H9 (cell line): ENCODE data around the gene TBX19. TPM values are rescaled to one million over a fixed set of nuclear protein-coding genes. Genes with fewer than 3 reads are reported as not detected.

Experiments used
- DNase-seq: peaks from one replicate; pipeline ENCODE4 v3.0.0-alpha.2; 2017
- H2AFZ ChIP-seq: one replicate; pipeline ENCODE4 v1.6.1; 2013; ENCODE audit warnings: mild to moderate bottlenecking, low read length, control low read depth, moderate library complexity
- H2AK5ac ChIP-seq: 2 replicates; pipeline ENCODE4 v1.6.1; 2013; ENCODE audit warnings: low read length, control low read depth, mixed read lengths; ENCODE audit not compliant: insufficient read length
- H2BK120ac ChIP-seq: one replicate; pipeline ENCODE4 v1.6.1; 2013; ENCODE audit warnings: low read depth, mild to moderate bottlenecking, low read length, control low read depth, inconsistent platforms; ENCODE audit not compliant: poor library complexity, severe bottlenecking
- H2BK12ac ChIP-seq: 2 replicates; pipeline ENCODE4 v1.6.1; 2013; ENCODE audit warnings: low read length, control low read depth, mixed read lengths, low read depth; ENCODE audit not compliant: insufficient read length
- H2BK15ac ChIP-seq: 2 replicates; pipeline ENCODE4 v1.6.1; 2013; ENCODE audit warnings: low read depth, low read length, control low read depth
- H2BK20ac ChIP-seq: one replicate; pipeline ENCODE4 v1.6.1; 2013; ENCODE audit warnings: low read depth, mild to moderate bottlenecking, low read length, control low read depth, inconsistent platforms; ENCODE audit not compliant: poor library complexity, severe bottlenecking
- H2BK5ac ChIP-seq: 2 replicates; pipeline ENCODE4 v1.6.1; 2013; ENCODE audit warnings: low read length, control low read depth, mixed read lengths; ENCODE audit not compliant: insufficient read length
- H3K14ac ChIP-seq: 2 replicates; pipeline ENCODE4 v1.6.1; 2013; ENCODE audit warnings: low read length, control low read depth; ENCODE audit not compliant: insufficient read depth
- H3K18ac ChIP-seq: 2 replicates; pipeline ENCODE4 v1.6.1; 2013; ENCODE audit warnings: low read depth, mild to moderate bottlenecking, mixed read lengths, low read length, control low read depth; ENCODE audit not compliant: insufficient read length
- H3K23ac ChIP-seq: 2 replicates; pipeline ENCODE4 v1.6.1; 2013; ENCODE audit warnings: low read length, control low read depth, mixed read lengths, low read depth; ENCODE audit not compliant: insufficient read length
- H3K23me2 ChIP-seq: 2 replicates; pipeline ENCODE4 v1.6.1; 2013; ENCODE audit warnings: low read depth, mild to moderate bottlenecking, mixed read lengths, low read length, control low read depth; ENCODE audit not compliant: insufficient read length, poor library complexity, severe bottlenecking
- H3K27ac ChIP-seq: 2 replicates; pipeline ENCODE4 v1.5.1; 2013; ENCODE audit warnings: low read length, control low read depth, mixed read lengths, low read depth; ENCODE audit not compliant: insufficient read length
- H3K27me3 ChIP-seq: 2 replicates; pipeline ENCODE4 v1.6.1; 2013; ENCODE audit warnings: low read length, control low read depth, inconsistent platforms; ENCODE audit not compliant: insufficient read depth
- H3K4ac ChIP-seq: 2 replicates; pipeline ENCODE4 v1.6.1; 2013; ENCODE audit warnings: low read depth, mild to moderate bottlenecking, control low read depth, inconsistent platforms, low read length, moderate library complexity
- H3K4me1 ChIP-seq: 2 replicates; pipeline ENCODE4 v1.6.1; 2013; ENCODE audit warnings: low read length, control low read depth, inconsistent platforms; ENCODE audit not compliant: insufficient read depth
- H3K4me2 ChIP-seq: 2 replicates; pipeline ENCODE4 v1.6.1; 2013; ENCODE audit warnings: low read length, control low read depth, mixed read lengths; ENCODE audit not compliant: insufficient read length, insufficient read depth
- H3K56ac ChIP-seq: 2 replicates; pipeline ENCODE4 v1.6.1; 2013; ENCODE audit warnings: low read depth, mild to moderate bottlenecking, mixed read lengths, low read length, control low read depth; ENCODE audit not compliant: insufficient read length
- H3K79me1 ChIP-seq: 2 replicates; pipeline ENCODE4 v1.6.1; 2013; ENCODE audit warnings: low read depth, mild to moderate bottlenecking, moderate library complexity, low read length, control low read depth, inconsistent platforms; ENCODE audit not compliant: insufficient read depth, poor library complexity, severe bottlenecking
- H3K79me2 ChIP-seq: 2 replicates; pipeline ENCODE4 v1.6.1; 2013; ENCODE audit warnings: low read length, control low read depth, inconsistent platforms; ENCODE audit not compliant: insufficient read depth
- H3K9ac ChIP-seq: 2 replicates; pipeline ENCODE4 v1.6.1; 2013; ENCODE audit warnings: low read length, control low read depth, mixed read lengths; ENCODE audit not compliant: insufficient read length; ENCODE audit errors: extremely low read depth
- H3K9me3 ChIP-seq: one replicate; pipeline ENCODE4 v1.6.1; 2013; ENCODE audit warnings: low read depth, low read length, inconsistent platforms; ENCODE audit not compliant: control insufficient read depth
- H3T11ph ChIP-seq: one replicate; pipeline ENCODE4 v1.6.1; 2013; ENCODE audit warnings: mild to moderate bottlenecking, low read length, control low read depth, inconsistent platforms
- H4K20me1 ChIP-seq: one replicate; pipeline ENCODE4 v1.6.1; 2013; ENCODE audit not compliant: control insufficient read depth, insufficient read length, insufficient read depth
- H4K5ac ChIP-seq: 2 replicates; pipeline ENCODE4 v1.6.1; 2013; ENCODE audit warnings: low read depth, mild to moderate bottlenecking, mixed read lengths, low read length, control low read depth; ENCODE audit not compliant: insufficient read length
- H4K8ac ChIP-seq: replicated peaks from 2 replicates; pipeline ENCODE4 v1.6.1; 2013; ENCODE audit warnings: low read length, control low read depth, mixed read lengths, low read depth; ENCODE audit not compliant: insufficient read length
- H4K91ac ChIP-seq: 2 replicates; pipeline ENCODE4 v1.6.1; 2013; ENCODE audit warnings: low read depth, mild to moderate bottlenecking, moderate library complexity, mixed read lengths, low read length, control low read depth; ENCODE audit not compliant: insufficient read length
- H3K27ac Mint-ChIP-seq, 3 experiments: 2 replicates in 2 of 3; 3 replicates in 1 of 3; pipeline ENCODE4 v1.8.0; 2020 to 2021; ENCODE audit warnings: mixed read lengths in 3 of 3, mild to moderate bottlenecking in 1 of 3, moderate library complexity in 1 of 3
- H3K27me3 Mint-ChIP-seq: 2 replicates; pipeline ENCODE4 v1.8.0; 2021; ENCODE audit warnings: low read depth, mild to moderate bottlenecking, moderate library complexity, mixed read lengths
- H3K36me3 Mint-ChIP-seq, 3 experiments: 2 replicates in 2 of 3; 3 replicates in 1 of 3; pipeline ENCODE4 v1.8.0; 2020 to 2021; ENCODE audit warnings: low read depth in 3 of 3, mixed read lengths in 3 of 3; ENCODE audit not compliant: insufficient read depth in 1 of 3
- H3K4me1 Mint-ChIP-seq, 2 experiments: 2 replicates each; pipeline ENCODE4 v1.8.0; 2020; ENCODE audit warnings: mixed read lengths in 2 of 2
- H3K4me3 Mint-ChIP-seq, 2 experiments: 2 replicates in 1 of 2; 3 replicates in 1 of 2; pipeline ENCODE4 v1.8.0; 2020 to 2021; ENCODE audit warnings: mild to moderate bottlenecking in 2 of 2, mixed read lengths in 2 of 2, moderate library complexity in 1 of 2
- H3K9me3 Mint-ChIP-seq, 2 experiments: 2 replicates in 1 of 2; 3 replicates in 1 of 2; pipeline ENCODE4 v1.8.0; 2020; ENCODE audit warnings: mild to moderate bottlenecking in 2 of 2, mixed read lengths in 2 of 2, moderate library complexity in 1 of 2
- WGBS: extraction: QIAGEN DNeasy Blood & Tissue Kit; methylation state at CpG from one replicate; pipeline ENCODE4 v1.1.7; 2013; ENCODE audit warnings: missing lambda C conversion rate, low lambda C conversion rate, mixed read lengths; ENCODE audit not compliant: insufficient read length; ENCODE audit errors: extremely low coverage; 5-methylcytosine and 5-hydroxymethylcytosine counted together
- total RNA-seq: library from RNA; stranded (reverse); gene quantifications from 2 replicates; pipeline ENCODE4 v1.2.1, GENCODE V29; 2021
- TF ChIP-seq, protein P1 (sequence below): fragments of 200-600 bp; sonication (generic); conservative IDR thresholded peaks from 3 replicates; pipeline ENCODE4 v1.8.0; 2021; ENCODE audit warnings: antibody characterized with exemption, mild to moderate bottlenecking

TBX19 gene
- total RNA-seq, 1 experiment from 2014 or later = 0.48 TPM

GRCh38 chr1:168361252-168361651, 80.6 kb downstream of the TBX19 start:
- no peak overlapping the region for H4K5ac ChIP-seq
- H3K18ac ChIP-seq = no peak overlapping the region
- no peak overlapping the region for H2AK5ac ChIP-seq
- H3K23ac ChIP-seq = no peak overlapping the region
- H3K14ac ChIP-seq = no peak overlapping the region
- H2BK15ac ChIP-seq = no peak overlapping the region
- H3K9me3 Mint-ChIP-seq = no peaks in the 10 kb centered on the region
- no peaks in the 10 kb centered on the region for H3K27me3 ChIP-seq
- H4K8ac ChIP-seq = no peak overlapping the region
- no peaks in the 10 kb centered on the region for H3K23me2 ChIP-seq
- H2BK5ac ChIP-seq = no peak overlapping the region
- H3K56ac ChIP-seq = no peak overlapping the region
- H3K4me2 ChIP-seq = no peak overlapping the region
- H3K4me1 ChIP-seq = no peaks in the 10 kb centered on the region
- no peak overlapping the region for H2AFZ ChIP-seq
- H2BK120ac ChIP-seq = no peak overlapping the region
- H2BK12ac ChIP-seq = no peak overlapping the region
- DNase-seq = no peak
- TF ChIP-seq, protein P1, sequence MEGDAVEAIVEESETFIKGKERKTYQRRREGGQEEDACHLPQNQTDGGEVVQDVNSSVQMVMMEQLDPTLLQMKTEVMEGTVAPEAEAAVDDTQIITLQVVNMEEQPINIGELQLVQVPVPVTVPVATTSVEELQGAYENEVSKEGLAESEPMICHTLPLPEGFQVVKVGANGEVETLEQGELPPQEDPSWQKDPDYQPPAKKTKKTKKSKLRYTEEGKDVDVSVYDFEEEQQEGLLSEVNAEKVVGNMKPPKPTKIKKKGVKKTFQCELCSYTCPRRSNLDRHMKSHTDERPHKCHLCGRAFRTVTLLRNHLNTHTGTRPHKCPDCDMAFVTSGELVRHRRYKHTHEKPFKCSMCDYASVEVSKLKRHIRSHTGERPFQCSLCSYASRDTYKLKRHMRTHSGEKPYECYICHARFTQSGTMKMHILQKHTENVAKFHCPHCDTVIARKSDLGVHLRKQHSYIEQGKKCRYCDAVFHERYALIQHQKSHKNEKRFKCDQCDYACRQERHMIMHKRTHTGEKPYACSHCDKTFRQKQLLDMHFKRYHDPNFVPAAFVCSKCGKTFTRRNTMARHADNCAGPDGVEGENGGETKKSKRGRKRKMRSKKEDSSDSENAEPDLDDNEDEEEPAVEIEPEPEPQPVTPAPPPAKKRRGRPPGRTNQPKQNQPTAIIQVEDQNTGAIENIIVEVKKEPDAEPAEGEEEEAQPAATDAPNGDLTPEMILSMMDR = no peak
- H3K79me1 ChIP-seq = no peaks in the 10 kb centered on the region
- no peak overlapping the region for H4K91ac ChIP-seq
- no peak overlapping the region for H2BK20ac ChIP-seq
- H3K9me3 ChIP-seq = no peaks in the 10 kb centered on the region
- no peak overlapping the region for H3K27ac ChIP-seq
- no peak overlapping the region; a peak in 1 of 7 replicates for H3K27ac Mint-ChIP-seq
- H3K79me2 ChIP-seq = no peaks in the 10 kb centered on the region
- H3K36me3 Mint-ChIP-seq = peaks cover 0 to 5% (median 0%) of the 10 kb centered on the region in 3 experiments; a peak in 1 of 7 replicates
- WGBS = no CpG with 5 or more reads among the region's 2 CpGs
- H3K4me3 Mint-ChIP-seq = no peak overlapping the region
- H3K4me1 Mint-ChIP-seq = peaks cover 0 to 3% of the 10 kb centered on the region in 2 experiments; a peak in 1 of 4 replicates
- H3K27me3 Mint-ChIP-seq = no peaks in the 10 kb centered on the region; the same call in 1 of the 2 replicates
- no peak overlapping the region for H3T11ph ChIP-seq
- no peak overlapping the region for H3K9ac ChIP-seq
- no peak overlapping the region for H3K4ac ChIP-seq
- no peaks in the 10 kb centered on the region for H4K20me1 ChIP-seq
